MCF 10A (cell line): ENCODE data around the gene SMC1A. TPM values are rescaled to one million over a fixed set of nuclear protein-coding genes. Genes with fewer than 3 reads are reported as not detected.

Experiments
- BruUV-seq: library from RNA; stranded (reverse); fragments of 400-500 nt; replicated peaks from 2 replicates; lab custom pipeline; 2021; lab: Mats Ljungman, UMichigan
- CTCF ChIA-PET: fragments of 300-600 bp; sonication (Branson Sonifier 250); formaldehyde crosslinking; extraction: SDS; loops from one replicate; lab custom pipeline; 2021; ENCODE audit warnings: antibody characterized with exemption, inconsistent platforms; lab: Yijun Ruan, JAX
- POLR2A ChIA-PET: fragments of 300-600, 350-650 bp; sonication (Branson Sonifier 250); formaldehyde crosslinking; extraction: SDS; loops from one replicate; lab custom pipeline; 2020; ENCODE audit warnings: antibody characterized with exemption, inconsistent platforms; lab: Yijun Ruan, JAX
- DNase-seq: peaks from one replicate; pipeline ENCODE4 v3.0.0-alpha.2; 2018; ENCODE audit not compliant: unreplicated experiment
- H3K27ac Mint-ChIP-seq: one replicate; pipeline ENCODE4 v1.8.0; 2022; ENCODE audit warnings: mild to moderate bottlenecking, low read depth, mixed read lengths; ENCODE audit not compliant: unreplicated experiment
- H3K27me3 Mint-ChIP-seq: one replicate; pipeline ENCODE4 v1.8.0; 2022; ENCODE audit warnings: mixed read lengths; ENCODE audit not compliant: insufficient read depth, unreplicated experiment
- H3K36me3 Mint-ChIP-seq: one replicate; pipeline ENCODE4 v1.8.0; 2022; ENCODE audit warnings: mild to moderate bottlenecking, moderate library complexity, mixed read lengths; ENCODE audit not compliant: insufficient read depth, unreplicated experiment
- H3K4me1 Mint-ChIP-seq: one replicate; pipeline ENCODE4 v1.8.0; 2022; ENCODE audit warnings: mixed read lengths; ENCODE audit not compliant: insufficient read depth, unreplicated experiment
- H3K4me3 Mint-ChIP-seq: one replicate; pipeline ENCODE4 v1.8.0; 2022; ENCODE audit warnings: mild to moderate bottlenecking, moderate library complexity, mixed read lengths; ENCODE audit not compliant: unreplicated experiment
- H3K9me3 Mint-ChIP-seq: one replicate; pipeline ENCODE4 v1.8.0; 2022; ENCODE audit warnings: mixed read lengths; ENCODE audit not compliant: unreplicated experiment
- CTCF ChIP-seq: fragments of 200-600 bp; IDR thresholded peaks from one replicate; pipeline ENCODE4 v1.8.0; 2022; ENCODE audit warnings: antibody characterized with exemption, mild to moderate bottlenecking; ENCODE audit not compliant: unreplicated experiment
- intact Hi-C: fragments of 100-400 bp; cut with micrococcal nuclease; formaldehyde crosslinking; loops from 2 replicates; pipeline ENCODE4 v1.14.1; 2022
- microRNA-seq: library from miRNA; unstranded; fragments of <30 nt; microRNA quantifications from one replicate; pipeline ENCODE4 v1.2.0, GENCODE V29; 2022
- total RNA-seq: library from RNA; stranded (reverse); gene quantifications from 2 replicates; pipeline ENCODE4 v1.2.3, GENCODE V29; 2022

Gene SMC1A
- total RNA-seq, 1 experiment from 2014 or later = 89.6 TPM

GRCh38 chrX:53332204-53332603, 90.2 kb downstream of the SMC1A start:
- Mint-ChIP-seq H3K4me1 (no peaks in the 10 kb centered on the region), H3K27ac (no peak overlapping the region), H3K27me3 (peaks cover 81% of the 10 kb centered on the region), H3K4me3 (no peak overlapping the region), H3K36me3 (peaks cover 5% of the 10 kb centered on the region), H3K9me3 (no peaks in the 10 kb centered on the region)
- POLR2A ChIA-PET = no interaction called here
- no TSS peak for BruUV-seq
- intact Hi-C loops = no loop called here
- CTCF ChIA-PET = interaction anchor here (0.5 to 10.2 kb wide), 13 partner anchors 11 to 1811 kb away, joined by 3 to 145 read pairs (median 5); partner anchors contain the start of gene IQSEC2
- TF ChIP-seq CTCF = no peak
- no peak for DNase-seq

- ChIA-PET POLR2A (no interaction called here), CTCF (interaction anchor here (0.6 to 10.2 kb wide), 17 partner anchors 11 to 157 kb away, joined by 3 to 145 read pairs (median 3); partner anchors contain the start of gene IQSEC2)
- Mint-ChIP-seq H3K27me3 (peaks cover 98% of the 10 kb centered on the region), H3K4me3 (no peak overlapping the region), H3K4me1 (no peaks in the 10 kb centered on the region), H3K9me3 (no peaks in the 10 kb centered on the region), H3K27ac (no peak overlapping the region), H3K36me3 (peaks cover 5% of the 10 kb centered on the region)
- DNase-seq = no peak
- no TSS peak for BruUV-seq
- intact Hi-C loops = no loop called here
- TF ChIP-seq CTCF = no peak
Measured at GRCh38 chrX:53330331-53330730, 92.1 kb downstream of the SMC1A start.

GRCh38 chrX:53324803-53325202, 97.7 kb downstream of the SMC1A start:
- Mint-ChIP-seq H3K9me3 (no peaks in the 10 kb centered on the region), H3K4me3 (no peak overlapping the region), H3K4me1 (no peaks in the 10 kb centered on the region), H3K27me3 (peaks cover 96% of the 10 kb centered on the region), H3K27ac (no peak overlapping the region), H3K36me3 (no peaks in the 10 kb centered on the region)
- intact Hi-C loops = no loop called here
- no TSS peak for BruUV-seq
- ChIA-PET CTCF (no interaction called here), POLR2A (no interaction called here)
- DNase-seq = no peak
- no peak for TF ChIP-seq CTCF

Small RNA genes lying within 50 kb of the gene (microRNA-seq; reads per million reads assigned to microRNA genes)
- not detected for gene MIR6857

Other genes with a start within 250 kb of the SMC1A start
- gene KDM5C, start 197.4 kb downstream of the SMC1A start, total RNA-seq = 163 and 167 TPM in 2 replicates
- gene IQSEC2, start 141.1 kb downstream of the SMC1A start, total RNA-seq = 19.8 and 23.0 TPM in 2 replicates
- gene RIBC1, start 219 bp upstream of the SMC1A start, total RNA-seq = 0.82 and 1.0 TPM in 2 replicates
- 113 and 115 TPM in 2 replicates for gene HSD17B10, start 11.7 kb upstream of the SMC1A start, total RNA-seq